AG09309 (cell line): ENCODE measurements around the gene RAB11FIP3.
"Not testable (repeated sequence)": the region's sequence is repeated elsewhere in the genome, so short reads cannot be mapped to it uniquely, and the experiment has no call there.

ENCODE experiments used
- DNase-seq: peaks from one replicate; pipeline ENCODE4 v3.0.0-alpha.2; 2010; ENCODE audit warnings: low read depth
- H3K4me3 ChIP-seq: 2 replicates; pipeline ENCODE4 v1.5.1; 2011; ENCODE audit warnings: mild to moderate bottlenecking, low read depth, low read length, moderate library complexity; ENCODE audit not compliant: control insufficient read depth
- TF ChIP-seq, protein P1 (sequence below): IDR thresholded peaks from 2 replicates; pipeline ENCODE4 v1.5.1; 2011; ENCODE audit warnings: mild to moderate bottlenecking, low read depth, low read length, inconsistent platforms; ENCODE audit not compliant: insufficient read depth, control insufficient read depth; ENCODE audit errors: missing control alignments

RAB11FIP3 gene

DNA sequence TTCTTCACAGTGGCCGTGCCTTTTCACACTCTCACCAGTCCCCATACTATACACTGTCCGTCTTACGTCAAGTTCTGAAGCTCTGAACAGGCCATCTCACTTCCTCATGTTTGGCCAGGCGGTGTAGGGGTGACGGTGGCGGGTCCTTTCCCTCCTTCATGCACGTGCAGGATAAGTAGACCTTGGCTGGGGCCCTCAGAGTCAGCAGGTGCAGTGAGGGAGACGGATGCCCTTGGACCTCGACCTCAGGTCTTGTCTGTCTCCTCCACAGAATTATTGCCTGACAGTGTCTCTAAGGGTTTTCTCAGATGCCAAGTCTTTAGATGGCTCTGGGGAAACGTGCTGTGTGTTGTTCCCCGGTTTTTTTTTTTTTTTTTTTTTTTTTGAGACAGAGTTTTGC is 37.6 kb downstream of the RAB11FIP3 start:
- DNase-seq = no peak
- TF ChIP-seq, protein P1, sequence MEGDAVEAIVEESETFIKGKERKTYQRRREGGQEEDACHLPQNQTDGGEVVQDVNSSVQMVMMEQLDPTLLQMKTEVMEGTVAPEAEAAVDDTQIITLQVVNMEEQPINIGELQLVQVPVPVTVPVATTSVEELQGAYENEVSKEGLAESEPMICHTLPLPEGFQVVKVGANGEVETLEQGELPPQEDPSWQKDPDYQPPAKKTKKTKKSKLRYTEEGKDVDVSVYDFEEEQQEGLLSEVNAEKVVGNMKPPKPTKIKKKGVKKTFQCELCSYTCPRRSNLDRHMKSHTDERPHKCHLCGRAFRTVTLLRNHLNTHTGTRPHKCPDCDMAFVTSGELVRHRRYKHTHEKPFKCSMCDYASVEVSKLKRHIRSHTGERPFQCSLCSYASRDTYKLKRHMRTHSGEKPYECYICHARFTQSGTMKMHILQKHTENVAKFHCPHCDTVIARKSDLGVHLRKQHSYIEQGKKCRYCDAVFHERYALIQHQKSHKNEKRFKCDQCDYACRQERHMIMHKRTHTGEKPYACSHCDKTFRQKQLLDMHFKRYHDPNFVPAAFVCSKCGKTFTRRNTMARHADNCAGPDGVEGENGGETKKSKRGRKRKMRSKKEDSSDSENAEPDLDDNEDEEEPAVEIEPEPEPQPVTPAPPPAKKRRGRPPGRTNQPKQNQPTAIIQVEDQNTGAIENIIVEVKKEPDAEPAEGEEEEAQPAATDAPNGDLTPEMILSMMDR = no peak

DNA sequence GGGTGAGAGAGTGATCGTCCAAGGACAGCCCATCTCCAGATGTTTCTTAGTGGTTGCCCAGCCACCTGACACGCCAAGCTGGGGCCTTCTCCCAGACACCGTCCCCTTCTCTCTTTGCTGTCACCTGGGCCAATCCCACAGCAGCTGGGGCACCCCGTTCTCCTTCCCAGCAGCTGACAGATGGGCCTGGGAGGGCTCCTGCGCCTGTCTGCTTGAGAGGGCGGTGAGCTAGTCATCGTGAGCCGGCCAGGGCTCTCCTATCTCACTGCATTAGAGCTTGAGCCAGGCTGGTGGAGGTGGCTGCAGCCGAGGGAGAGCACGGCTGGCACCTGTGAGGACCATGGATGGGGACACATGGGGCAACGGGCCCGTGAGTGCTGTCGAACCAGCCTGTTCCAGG is 41.2 kb downstream of the RAB11FIP3 start:
- DNase-seq = no peak
- H3K4me3 ChIP-seq = no peak overlapping the region
- TF ChIP-seq, protein P1 = no peak

More for the DNA sequence above, 37.6 kb downstream of the RAB11FIP3 start:
- no peak overlapping the region for H3K4me3 ChIP-seq

DNA sequence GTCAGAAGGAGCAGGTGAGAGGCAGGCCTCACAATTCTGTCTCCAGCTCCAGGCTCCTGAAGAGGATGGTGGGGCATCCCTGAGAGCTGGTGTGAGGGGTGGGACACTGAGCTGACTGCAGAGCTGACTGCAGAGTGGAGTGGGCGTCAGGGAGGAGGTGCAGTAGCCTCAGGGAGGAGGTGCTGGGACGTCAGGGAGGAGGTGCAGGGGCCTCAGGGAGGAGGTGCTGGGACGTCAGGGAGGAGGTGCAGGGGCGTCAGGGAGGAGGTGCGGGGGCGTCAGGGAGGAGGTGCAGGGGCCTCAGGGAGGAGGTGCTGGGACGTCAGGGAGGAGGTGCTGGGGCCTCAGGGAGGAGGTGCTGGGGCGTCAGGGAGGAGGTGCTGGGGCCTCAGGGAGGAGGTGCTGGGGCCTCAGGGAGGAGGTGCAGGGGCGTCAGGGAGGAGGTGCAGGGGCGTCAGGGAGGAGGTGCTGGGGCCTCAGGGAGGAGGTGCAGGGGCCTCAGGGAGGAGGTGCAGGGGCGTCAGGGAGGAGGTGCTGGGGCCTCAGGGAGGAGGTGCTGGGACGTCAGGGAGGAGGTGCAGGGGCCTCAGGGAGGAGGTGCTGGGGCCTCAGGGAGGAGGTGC is 41.9 kb downstream of the RAB11FIP3 start:
- H3K4me3 ChIP-seq, DNase-seq: not testable (repeated sequence)

DNA sequence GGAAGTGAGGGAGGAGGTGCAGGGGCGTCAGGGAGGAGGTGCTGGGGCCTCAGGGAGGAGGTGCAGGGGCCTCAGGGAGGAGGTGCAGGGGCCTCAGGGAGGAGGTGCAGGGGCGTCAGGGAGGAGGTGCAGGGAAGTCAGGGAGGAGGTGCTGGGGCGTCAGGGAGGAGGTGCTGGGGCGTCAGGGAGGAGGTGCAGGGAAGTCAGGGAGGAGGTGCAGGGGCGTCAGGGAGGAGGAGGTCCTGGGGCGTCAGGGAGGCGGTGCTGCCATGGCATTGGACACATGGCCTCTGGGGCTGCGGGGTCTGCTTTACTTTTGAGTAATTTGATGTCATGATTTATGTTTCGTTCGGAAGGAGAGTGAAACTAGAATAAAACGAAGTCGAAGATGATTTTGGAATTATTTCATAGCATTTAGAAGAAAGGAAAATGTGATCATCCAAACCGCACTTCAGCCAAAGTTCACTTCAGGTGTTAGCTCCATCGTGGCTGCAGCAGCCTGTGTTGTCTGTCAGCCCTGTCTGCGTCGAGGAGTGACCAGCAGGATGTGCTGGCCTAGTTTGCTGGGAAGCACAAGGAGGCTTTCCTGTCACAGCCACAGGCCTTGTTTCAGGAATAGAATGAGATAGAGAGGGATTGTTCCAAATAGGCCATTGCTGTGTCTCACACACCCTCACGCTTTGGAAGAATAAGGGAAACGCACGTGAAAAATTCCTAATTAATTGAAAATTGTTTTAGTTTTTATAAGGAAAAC is 42.8 kb downstream of the RAB11FIP3 start:
- no peak for DNase-seq
- TF ChIP-seq, protein P1 = no peak
- no peak overlapping the region for H3K4me3 ChIP-seq

DNA sequence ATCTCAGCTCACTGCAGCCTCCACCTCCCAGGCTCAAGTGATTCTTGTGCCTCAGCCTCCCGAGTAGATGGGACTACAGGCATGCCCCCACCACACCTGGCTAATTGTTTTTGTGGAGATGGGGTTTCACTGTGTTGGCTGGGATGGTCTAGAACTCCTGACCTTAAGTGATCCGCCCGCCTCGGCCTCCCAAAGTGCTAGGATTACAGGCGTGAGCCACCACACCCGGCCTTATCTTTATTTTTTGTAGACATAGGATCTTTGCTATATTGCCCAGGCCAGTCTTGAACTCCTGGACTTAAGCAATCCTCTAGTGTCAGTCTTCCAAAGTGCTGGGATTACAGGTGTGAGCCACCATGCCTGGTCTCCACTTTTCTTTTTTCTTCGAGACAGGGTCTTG is 44.0 kb downstream of the RAB11FIP3 start:
- H3K4me3 ChIP-seq, DNase-seq: not testable (repeated sequence)

DNA sequence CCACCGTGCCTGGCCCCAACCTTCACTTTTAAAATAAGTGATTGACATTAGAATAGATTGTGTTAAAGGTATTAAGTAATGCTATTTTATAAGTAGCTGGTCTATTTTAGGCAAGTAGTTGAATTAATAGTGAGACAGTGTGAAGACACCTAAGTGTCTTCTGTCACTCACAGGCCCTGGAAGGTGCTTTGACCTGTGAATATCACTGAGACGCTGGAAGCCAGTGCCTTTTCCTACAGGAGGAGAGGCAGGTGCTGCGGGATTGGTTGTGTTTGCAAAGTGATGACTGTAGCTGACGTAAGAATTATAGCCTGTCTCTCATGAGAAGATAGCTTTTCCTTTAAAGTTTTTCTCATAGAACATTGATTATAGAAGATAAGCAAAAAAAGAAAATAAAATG is 45.0 kb downstream of the RAB11FIP3 start:
- no peak overlapping the region for H3K4me3 ChIP-seq
- no peak for DNase-seq
- TF ChIP-seq, protein P1 = no peak

DNA sequence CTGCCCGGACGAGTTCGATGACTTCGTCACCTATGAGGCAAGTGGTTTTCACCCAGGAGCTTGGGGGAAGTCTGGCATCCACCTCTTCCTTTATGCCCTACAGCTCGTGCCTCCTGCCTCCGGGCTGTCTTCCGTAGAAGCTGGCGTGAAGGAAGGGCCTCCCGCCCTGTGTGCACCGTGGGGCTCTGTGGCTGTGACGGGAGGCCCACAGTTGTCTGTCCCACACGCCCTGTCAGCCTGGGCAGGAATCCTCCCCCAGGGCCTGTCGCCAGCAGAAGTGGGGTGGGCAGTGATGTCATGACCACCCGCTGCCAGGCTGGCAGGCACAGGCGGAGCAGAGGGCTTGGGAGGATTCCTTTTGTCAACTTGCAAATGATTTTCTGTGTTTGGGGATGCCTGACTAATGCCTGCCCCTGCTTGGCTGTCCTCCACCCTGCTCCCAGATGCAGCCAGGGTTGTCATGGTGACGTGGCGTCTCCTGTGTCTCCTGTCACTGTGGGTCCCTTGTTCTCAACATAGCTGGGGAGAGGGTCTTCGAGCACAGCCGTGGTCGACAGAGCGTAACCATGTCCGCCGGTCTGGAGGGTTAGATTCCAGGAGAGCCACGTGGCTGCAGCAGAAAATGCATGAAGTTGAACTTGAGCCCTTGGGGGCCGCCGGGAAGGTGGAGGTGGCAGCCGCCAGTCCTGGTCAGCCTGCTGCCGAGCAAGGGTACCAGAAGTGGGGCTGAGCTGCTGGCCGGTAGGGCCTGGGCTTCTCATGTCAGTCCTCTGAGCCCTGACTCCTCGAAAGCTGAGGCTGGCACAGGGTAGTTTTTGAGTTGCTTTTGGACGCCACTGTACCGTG is 46.1 kb downstream of the RAB11FIP3 start:
- TF ChIP-seq, protein P1 = no peak
- H3K4me3 ChIP-seq = no peak overlapping the region
- DNase-seq = no peak
